Measurements from ENCODE around the gene TRIM13.

DNA sequence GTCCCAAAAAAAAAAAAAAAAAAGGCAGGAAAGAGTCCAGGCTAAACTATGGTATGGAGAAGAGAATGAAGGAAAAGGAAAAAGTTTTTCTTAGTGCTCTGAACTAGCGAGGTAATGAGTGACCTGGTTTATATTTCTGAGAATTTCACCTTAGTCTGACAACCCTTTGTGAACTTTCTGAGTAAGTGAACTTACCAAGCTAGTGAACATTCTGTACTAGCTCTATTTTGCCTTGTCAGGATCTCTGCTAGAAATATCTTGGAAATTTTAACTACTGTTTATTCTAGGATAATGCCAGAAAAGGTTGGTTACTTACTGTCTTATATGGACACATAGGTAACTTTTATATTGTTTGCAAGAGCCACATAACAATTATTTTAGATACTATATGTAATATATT lies 4.4 kb downstream of the TRIM13 start:
- TF ChIP-seq POLR2AphosphoS5 (IDR thresholded peaks at IDR 0.05; ENCODE audit: low read depth, low read length) (no peak), EP300 (IDR thresholded peaks at IDR 0.05; ENCODE audit: borderline replicate concordance in 1 of 2, low read depth in 1 of 2, low read length in 1 of 2) (no peak), RAD21 (IDR thresholded peaks at IDR 0.05; ENCODE audit: low read length) (no peak), CHD2 (IDR thresholded peaks at IDR 0.05; ENCODE audit: low read length, partially characterized antibody) (no peak), YY1 (IDR thresholded peaks at IDR 0.05; ENCODE audit: low read depth) (no peak), RFX5 (IDR thresholded peaks at IDR 0.05; ENCODE audit: low read length) (no peak)
- TF ChIP-seq, protein P1, sequence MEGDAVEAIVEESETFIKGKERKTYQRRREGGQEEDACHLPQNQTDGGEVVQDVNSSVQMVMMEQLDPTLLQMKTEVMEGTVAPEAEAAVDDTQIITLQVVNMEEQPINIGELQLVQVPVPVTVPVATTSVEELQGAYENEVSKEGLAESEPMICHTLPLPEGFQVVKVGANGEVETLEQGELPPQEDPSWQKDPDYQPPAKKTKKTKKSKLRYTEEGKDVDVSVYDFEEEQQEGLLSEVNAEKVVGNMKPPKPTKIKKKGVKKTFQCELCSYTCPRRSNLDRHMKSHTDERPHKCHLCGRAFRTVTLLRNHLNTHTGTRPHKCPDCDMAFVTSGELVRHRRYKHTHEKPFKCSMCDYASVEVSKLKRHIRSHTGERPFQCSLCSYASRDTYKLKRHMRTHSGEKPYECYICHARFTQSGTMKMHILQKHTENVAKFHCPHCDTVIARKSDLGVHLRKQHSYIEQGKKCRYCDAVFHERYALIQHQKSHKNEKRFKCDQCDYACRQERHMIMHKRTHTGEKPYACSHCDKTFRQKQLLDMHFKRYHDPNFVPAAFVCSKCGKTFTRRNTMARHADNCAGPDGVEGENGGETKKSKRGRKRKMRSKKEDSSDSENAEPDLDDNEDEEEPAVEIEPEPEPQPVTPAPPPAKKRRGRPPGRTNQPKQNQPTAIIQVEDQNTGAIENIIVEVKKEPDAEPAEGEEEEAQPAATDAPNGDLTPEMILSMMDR (IDR thresholded peaks at IDR 0.05): no peak
- TF ChIP-seq, protein P2, sequence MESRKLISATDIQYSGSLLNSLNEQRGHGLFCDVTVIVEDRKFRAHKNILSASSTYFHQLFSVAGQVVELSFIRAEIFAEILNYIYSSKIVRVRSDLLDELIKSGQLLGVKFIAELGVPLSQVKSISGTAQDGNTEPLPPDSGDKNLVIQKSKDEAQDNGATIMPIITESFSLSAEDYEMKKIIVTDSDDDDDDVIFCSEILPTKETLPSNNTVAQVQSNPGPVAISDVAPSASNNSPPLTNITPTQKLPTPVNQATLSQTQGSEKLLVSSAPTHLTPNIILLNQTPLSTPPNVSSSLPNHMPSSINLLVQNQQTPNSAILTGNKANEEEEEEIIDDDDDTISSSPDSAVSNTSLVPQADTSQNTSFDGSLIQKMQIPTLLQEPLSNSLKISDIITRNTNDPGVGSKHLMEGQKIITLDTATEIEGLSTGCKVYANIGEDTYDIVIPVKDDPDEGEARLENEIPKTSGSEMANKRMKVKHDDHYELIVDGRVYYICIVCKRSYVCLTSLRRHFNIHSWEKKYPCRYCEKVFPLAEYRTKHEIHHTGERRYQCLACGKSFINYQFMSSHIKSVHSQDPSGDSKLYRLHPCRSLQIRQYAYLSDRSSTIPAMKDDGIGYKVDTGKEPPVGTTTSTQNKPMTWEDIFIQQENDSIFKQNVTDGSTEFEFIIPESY (IDR thresholded peaks at IDR 0.05; ENCODE audit: borderline replicate concordance, low read depth): no peak

Data from SK-N-SH (cell line).